ENCODE data around the gene CDC27. TPM values are rescaled to one million over a fixed set of nuclear protein-coding genes. Genes with fewer than 3 reads are reported as not detected.

CDC27 gene
- total and polyA plus RNA-seq, 2 donors (not counting 1 experiment from before 2014, with no cell fraction given): 106 to 137 TPM

GRCh38 chr17:47221154-47221553, 32.1 kb upstream of the CDC27 start:
- Histone ChIP-seq H3K4me1 (ENCODE audit: control insufficient read depth, extremely low read depth, insufficient read depth, low read length) (peaks cover 6% of the 10 kb centered on the region), H3K27me3 (ENCODE audit: control insufficient read depth, insufficient read depth, low read length) (peaks cover 2% of the 10 kb centered on the region), H3K9ac (ENCODE audit: insufficient read depth, low read length) (no peak overlapping the region), H3K9me3 (ENCODE audit: control insufficient read depth, insufficient read depth, low read depth, low read length) (no peaks in the 10 kb centered on the region), H3K4me3 (replicated peaks in 1 of 4; ENCODE audit: control extremely low read depth in 1 of 4, insufficient read depth in 1 of 4, low read depth in 3 of 4, low read length in 4 of 4) (no peak overlapping the region), H3K36me3 (ENCODE audit: control insufficient read depth, insufficient read depth, low read length) (no peaks in the 10 kb centered on the region), H3K79me2 (ENCODE audit: control insufficient read depth, insufficient read depth, low read length) (no peaks in the 10 kb centered on the region), H4K20me1 (ENCODE audit: control insufficient read depth, extremely low read depth, insufficient read depth, low read length) (no peaks in the 10 kb centered on the region), H3K4me2 (ENCODE audit: extremely low read depth, insufficient read depth, low read length) (no peak overlapping the region), H2AFZ (ENCODE audit: low read length) (no peak overlapping the region), H3K27ac (ENCODE audit: insufficient read depth, low read length) (no peak overlapping the region)
- no peak for DNase-seq (ENCODE audit: low read depth in 2 of 2)
- TF ChIP-seq EZH2 (IDR thresholded peaks at IDR 0.05; ENCODE audit: low read length, missing control alignments): no peak
- TF ChIP-seq CTCF (conservative IDR thresholded peaks at IDR 0.05 in 1 of 2, IDR thresholded peaks at IDR 0.05 in 1 of 2; ENCODE audit: low read depth in 1 of 2, low read length in 2 of 2): no peak

- Histone ChIP-seq H3K79me2 (ENCODE audit: control insufficient read depth, insufficient read depth, low read length) (no peaks in the 10 kb centered on the region), H3K36me3 (ENCODE audit: control insufficient read depth, insufficient read depth, low read length) (no peaks in the 10 kb centered on the region), H3K4me2 (ENCODE audit: extremely low read depth, insufficient read depth, low read length) (no peak overlapping the region), H2AFZ (ENCODE audit: low read length) (no peak overlapping the region), H3K9me3 (ENCODE audit: control insufficient read depth, insufficient read depth, low read depth, low read length) (no peaks in the 10 kb centered on the region), H3K4me1 (ENCODE audit: control insufficient read depth, extremely low read depth, insufficient read depth, low read length) (peaks cover 6% of the 10 kb centered on the region), H4K20me1 (ENCODE audit: control insufficient read depth, extremely low read depth, insufficient read depth, low read length) (no peaks in the 10 kb centered on the region), H3K4me3 (replicated peaks in 1 of 4; ENCODE audit: control extremely low read depth in 1 of 4, insufficient read depth in 1 of 4, low read depth in 3 of 4, low read length in 4 of 4) (no peak overlapping the region), H3K9ac (ENCODE audit: insufficient read depth, low read length) (no peak overlapping the region), H3K27me3 (ENCODE audit: control insufficient read depth, insufficient read depth, low read length) (peaks cover 2% of the 10 kb centered on the region), H3K27ac (ENCODE audit: insufficient read depth, low read length) (no peak overlapping the region)
- no peak for TF ChIP-seq EZH2 (IDR thresholded peaks at IDR 0.05; ENCODE audit: low read length, missing control alignments)
- TF ChIP-seq CTCF (conservative IDR thresholded peaks at IDR 0.05 in 1 of 2, IDR thresholded peaks at IDR 0.05 in 1 of 2; ENCODE audit: low read depth in 1 of 2, low read length in 2 of 2): no peak
- peak in 1 of 2 donors; percentile 32 for DNase-seq (ENCODE audit: low read depth in 2 of 2)
These were observed 31.5 kb upstream of the CDC27 start for GRCh38 chr17:47220531-47220999.

GRCh38 chr17:47219621-47220475, 30.8 kb upstream of the CDC27 start:
- Histone ChIP-seq H3K9ac (ENCODE audit: insufficient read depth, low read length) (no peak overlapping the region), H3K27me3 (ENCODE audit: control insufficient read depth, insufficient read depth, low read length) (peaks cover 2% of the 10 kb centered on the region), H3K79me2 (ENCODE audit: control insufficient read depth, insufficient read depth, low read length) (no peaks in the 10 kb centered on the region), H3K27ac (ENCODE audit: insufficient read depth, low read length) (no peak overlapping the region), H4K20me1 (ENCODE audit: control insufficient read depth, extremely low read depth, insufficient read depth, low read length) (no peaks in the 10 kb centered on the region), H3K36me3 (ENCODE audit: control insufficient read depth, insufficient read depth, low read length) (no peaks in the 10 kb centered on the region), H3K4me3 (replicated peaks in 1 of 4; ENCODE audit: control extremely low read depth in 1 of 4, insufficient read depth in 1 of 4, low read depth in 3 of 4, low read length in 4 of 4) (no peak overlapping the region), H3K9me3 (ENCODE audit: control insufficient read depth, insufficient read depth, low read depth, low read length) (no peaks in the 10 kb centered on the region), H3K4me1 (ENCODE audit: control insufficient read depth, extremely low read depth, insufficient read depth, low read length) (peaks cover 3% of the 10 kb centered on the region), H3K4me2 (ENCODE audit: extremely low read depth, insufficient read depth, low read length) (no peak overlapping the region), H2AFZ (ENCODE audit: low read length) (no peak overlapping the region)
- TF ChIP-seq CTCF (conservative IDR thresholded peaks at IDR 0.05 in 1 of 2, IDR thresholded peaks at IDR 0.05 in 1 of 2; ENCODE audit: low read depth in 1 of 2, low read length in 2 of 2): no peak
- no peak for TF ChIP-seq EZH2 (IDR thresholded peaks at IDR 0.05; ENCODE audit: low read length, missing control alignments)
- DNase-seq (ENCODE audit: low read depth in 2 of 2): no peak
